Neuronal stem cell (in vitro differentiated cells): ENCODE results near the gene ZNF195.
"Not testable (repeated sequence)": the region's sequence is repeated elsewhere in the genome, so short reads cannot be mapped to it uniquely, and the experiment has no call there.

ENCODE experiments used
- DNase-seq: peaks from one replicate; pipeline ENCODE4 v3.0.0-alpha.2; 2013; ENCODE audit warnings: low spot score
- H2AFZ ChIP-seq: one replicate; pipeline ENCODE4 v1.6.1; 2013; ENCODE audit warnings: mild to moderate bottlenecking, low read length, inconsistent platforms
- H2AK5ac ChIP-seq: 2 replicates; pipeline ENCODE4 v1.6.1; 2013; ENCODE audit warnings: low read depth, mild to moderate bottlenecking, inconsistent platforms, low read length, moderate library complexity, mixed read lengths
- H2BK120ac ChIP-seq: 2 replicates; pipeline ENCODE4 v1.6.1; 2013; ENCODE audit warnings: low read depth, mild to moderate bottlenecking, inconsistent platforms, low read length, moderate library complexity, mixed read lengths
- H2BK12ac ChIP-seq: one replicate; pipeline ENCODE4 v1.6.1; 2013; ENCODE audit warnings: low read length, inconsistent platforms
- H2BK15ac ChIP-seq: 2 replicates; pipeline ENCODE4 v1.6.1; 2013; ENCODE audit warnings: mild to moderate bottlenecking, low read length, inconsistent platforms, mixed read lengths
- H2BK5ac ChIP-seq: one replicate; pipeline ENCODE4 v1.6.1; 2013; ENCODE audit warnings: inconsistent platforms, mild to moderate bottlenecking, low read length, moderate library complexity
- H3K14ac ChIP-seq: one replicate; pipeline ENCODE4 v1.6.1; 2013; ENCODE audit warnings: low read length, inconsistent platforms
- H3K18ac ChIP-seq: 2 replicates; pipeline ENCODE4 v1.6.1; 2013; ENCODE audit warnings: low read length, inconsistent platforms
- H3K23ac ChIP-seq: 2 replicates; pipeline ENCODE4 v1.6.1; 2013; ENCODE audit warnings: low read depth, mild to moderate bottlenecking, mixed read lengths, low read length, inconsistent platforms; ENCODE audit not compliant: poor library complexity
- H3K27ac ChIP-seq: replicated peaks from 3 replicates; pipeline ENCODE4 v1.5.1; 2013; ENCODE audit warnings: low read length, inconsistent platforms
- H3K27me3 ChIP-seq, 3 experiments: 2 replicates each; pipeline ENCODE4 v1.6.1; 2013; ENCODE audit warnings: low read length in 3 of 3, mild to moderate bottlenecking in 2 of 3, inconsistent platforms in 1 of 3, low read depth in 1 of 3, mixed read lengths in 1 of 3, moderate library complexity in 1 of 3; ENCODE audit not compliant: control insufficient read depth in 3 of 3, insufficient read depth in 3 of 3
- H3K36me3 ChIP-seq, 2 donors: replicated peaks in 1 of 2; 2 replicates each; pipeline ENCODE4 v1.6.1; 2013; ENCODE audit warnings: low read length in 2 of 2; ENCODE audit not compliant: control insufficient read depth in 2 of 2, insufficient read depth in 2 of 2
- H3K4ac ChIP-seq: 2 replicates; pipeline ENCODE4 v1.6.1; 2013; ENCODE audit warnings: inconsistent platforms, mild to moderate bottlenecking, low read length, moderate library complexity
- H3K4me1 ChIP-seq, 2 donors: 1 replicate in 1 of 2; 2 replicates in 1 of 2; pipeline ENCODE4 v1.6.1; 2013; ENCODE audit warnings: low read length in 2 of 2, low read depth in 1 of 2; ENCODE audit not compliant: control insufficient read depth in 2 of 2, insufficient read depth in 1 of 2
- H3K4me2 ChIP-seq: one replicate; pipeline ENCODE4 v1.6.1; 2013; ENCODE audit warnings: mild to moderate bottlenecking, low read length, inconsistent platforms; ENCODE audit not compliant: insufficient read depth, poor library complexity, severe bottlenecking
- H3K4me3 ChIP-seq, 2 donors: 2 replicates each; pipeline ENCODE4 v1.5.1; 2013; ENCODE audit warnings: low read length in 2 of 2, mild to moderate bottlenecking in 2 of 2, inconsistent platforms in 1 of 2, moderate library complexity in 1 of 2
- H3K79me1 ChIP-seq: one replicate; pipeline ENCODE4 v1.6.1; 2013; ENCODE audit warnings: low read depth, mild to moderate bottlenecking, inconsistent platforms, low read length, moderate library complexity
- H3K9ac ChIP-seq: one replicate; pipeline ENCODE4 v1.6.1; 2013; ENCODE audit warnings: mild to moderate bottlenecking, low read depth, low read length, inconsistent platforms; ENCODE audit not compliant: poor library complexity
- H3K9me3 ChIP-seq, 2 donors: replicated peaks in 1 of 2; 2 replicates each; pipeline versions ENCODE3 to v1.6.1; 2013; ENCODE audit warnings: low read length in 2 of 2, mild to moderate bottlenecking in 2 of 2, inconsistent platforms in 1 of 2, low read depth in 1 of 2, mixed read lengths in 1 of 2, moderate library complexity in 1 of 2; ENCODE audit not compliant: control insufficient read depth in 2 of 2, insufficient read depth in 1 of 2
- H4K8ac ChIP-seq: one replicate; pipeline ENCODE4 v1.6.1; 2013; ENCODE audit warnings: low read depth, mild to moderate bottlenecking, inconsistent platforms, low read length, moderate library complexity
- H4K91ac ChIP-seq: one replicate; pipeline ENCODE4 v1.6.1; 2013; ENCODE audit warnings: low read length, low read depth, mild to moderate bottlenecking, inconsistent platforms; ENCODE audit not compliant: poor library complexity
- WGBS, 2 donors: extraction: QIAGEN DNeasy Blood & Tissue Kit; methylation state at CpG; one replicate each; pipeline ENCODE4 v1.1.7; 2013; ENCODE audit warnings: missing lambda C conversion rate in 2 of 2, mixed read lengths in 1 of 2; ENCODE audit not compliant: insufficient read length in 2 of 2, insufficient replicate concordance in 1 of 2; ENCODE audit errors: extremely low coverage in 2 of 2; 5-methylcytosine and 5-hydroxymethylcytosine counted together

The ZNF195 gene

DNA sequence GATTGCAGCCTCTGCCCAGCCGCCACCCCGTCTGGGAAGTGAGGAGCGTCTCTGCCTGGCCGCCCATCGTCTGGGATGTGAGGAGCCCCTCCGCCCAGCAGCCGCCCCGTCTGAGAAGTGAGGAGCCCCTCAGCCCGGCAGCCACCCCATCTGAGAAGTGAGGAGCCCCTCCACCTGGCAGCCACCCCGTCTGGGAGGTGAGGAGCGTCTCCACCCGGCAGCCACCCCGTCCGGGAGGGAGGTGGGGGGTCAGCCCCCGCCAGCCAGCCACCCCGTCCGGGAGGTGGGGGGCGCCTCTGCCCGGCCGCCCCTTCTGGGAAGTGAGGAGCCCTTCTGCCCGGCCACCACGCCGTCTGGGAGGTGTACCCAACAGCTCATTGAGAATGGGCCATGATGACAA, 18.3 kb upstream of the ZNF195 start:
- H3K4me3 ChIP-seq, H4K91ac ChIP-seq, H3K14ac ChIP-seq, H3K23ac ChIP-seq, H4K8ac ChIP-seq, H3K27ac ChIP-seq, H2AK5ac ChIP-seq, H2BK120ac ChIP-seq, H3K4ac ChIP-seq, DNase-seq, H3K18ac ChIP-seq, H3K9ac ChIP-seq, H3K36me3 ChIP-seq, H2BK12ac ChIP-seq, H3K79me1 ChIP-seq, H3K4me2 ChIP-seq, H2BK5ac ChIP-seq, H3K4me1 ChIP-seq, H3K9me3 ChIP-seq, H2BK15ac ChIP-seq, H3K27me3 ChIP-seq, H2AFZ ChIP-seq: not testable (repeated sequence)
- no CpG with 5 or more reads among the region's 23 CpGs for WGBS, 2 donors

DNA sequence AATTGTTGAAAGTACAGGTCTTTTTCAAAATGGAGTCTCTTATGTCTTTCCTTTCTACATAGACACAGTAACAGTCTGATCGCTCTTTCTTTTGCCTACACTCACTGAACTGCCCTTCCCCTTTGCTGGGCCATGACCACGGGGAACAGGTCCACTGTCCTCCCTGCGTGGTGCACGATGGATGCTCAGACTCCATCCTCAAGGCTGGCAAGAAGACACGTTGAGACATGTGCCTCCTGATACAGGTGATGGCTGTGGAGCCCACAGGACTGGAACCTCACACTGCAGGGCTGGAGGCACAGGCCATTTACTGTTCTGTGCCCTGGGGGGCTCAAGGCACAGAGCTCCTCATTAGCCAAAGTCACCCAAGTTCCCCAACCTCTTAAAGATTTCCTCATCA, 16.5 kb upstream of the ZNF195 start:
- not testable (repeated sequence) for H4K91ac ChIP-seq, H3K27ac ChIP-seq, H3K4me2 ChIP-seq, H3K9ac ChIP-seq, H3K9me3 ChIP-seq, H4K8ac ChIP-seq, H3K36me3 ChIP-seq, H2BK12ac ChIP-seq, H2AK5ac ChIP-seq, H3K4ac ChIP-seq, H2BK15ac ChIP-seq, H3K27me3 ChIP-seq, H3K14ac ChIP-seq, H3K18ac ChIP-seq, H2BK5ac ChIP-seq, H3K79me1 ChIP-seq, H3K4me3 ChIP-seq, H2BK120ac ChIP-seq, H3K4me1 ChIP-seq, DNase-seq, H2AFZ ChIP-seq, H3K23ac ChIP-seq
- no CpG with 5 or more reads among the region's 5 CpGs for WGBS, 2 donors

DNA sequence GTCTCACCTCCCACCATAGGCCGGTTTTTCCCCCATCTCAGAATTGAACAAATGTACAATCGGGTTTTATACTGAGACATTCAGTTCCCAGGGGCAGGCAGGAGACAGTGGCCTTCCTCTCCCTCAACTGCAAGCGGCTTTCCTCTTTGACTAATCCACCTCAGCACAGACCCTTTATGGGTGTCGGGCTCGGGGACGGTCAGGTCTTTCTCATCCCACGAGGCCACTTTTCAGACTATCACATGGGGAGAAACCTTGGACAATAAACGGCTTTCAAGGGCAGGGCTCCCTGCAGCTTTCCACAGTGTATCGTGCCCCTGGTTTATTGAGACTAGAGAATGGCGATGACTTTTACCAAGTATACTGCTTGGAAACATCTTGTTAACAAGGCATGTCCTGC, 16.0 kb upstream of the ZNF195 start:
- H2BK120ac ChIP-seq, DNase-seq, H3K36me3 ChIP-seq, H3K4me1 ChIP-seq, H3K27ac ChIP-seq, H2BK12ac ChIP-seq, H4K8ac ChIP-seq, H3K4me2 ChIP-seq, H3K9me3 ChIP-seq, H3K14ac ChIP-seq, H3K79me1 ChIP-seq, H3K23ac ChIP-seq, H2AFZ ChIP-seq, H2BK5ac ChIP-seq, H3K18ac ChIP-seq, H2AK5ac ChIP-seq, H3K9ac ChIP-seq, H4K91ac ChIP-seq, H3K27me3 ChIP-seq, H3K4me3 ChIP-seq, H3K4ac ChIP-seq, H2BK15ac ChIP-seq: not testable (repeated sequence)
- no CpG with 5 or more reads among the region's 10 CpGs for WGBS, 2 donors

DNA sequence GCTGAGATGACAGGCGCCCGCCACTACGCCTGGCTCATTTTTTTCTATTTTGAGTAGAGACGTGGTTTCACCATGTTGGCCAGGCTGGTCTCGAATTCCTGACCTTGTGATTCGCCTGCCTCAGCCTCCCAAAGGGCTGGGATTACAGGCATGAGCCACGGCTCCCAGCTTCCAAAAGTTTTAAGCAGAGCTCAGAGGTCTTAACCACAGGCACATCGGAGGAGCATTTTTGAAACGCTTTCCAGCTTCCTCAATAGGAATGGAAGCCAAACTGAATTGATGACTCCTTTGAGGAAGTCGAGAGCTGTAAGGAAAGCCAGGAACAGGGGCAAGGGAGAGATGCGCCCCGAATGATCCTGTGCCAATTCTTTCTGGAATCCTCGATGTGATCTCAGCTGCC, 14.5 kb upstream of the ZNF195 start:
- not testable (repeated sequence) for H2BK15ac ChIP-seq, H3K9ac ChIP-seq, H3K4me3 ChIP-seq, H3K23ac ChIP-seq, H3K14ac ChIP-seq, H3K36me3 ChIP-seq, H2AK5ac ChIP-seq, H4K8ac ChIP-seq, H3K4ac ChIP-seq, H3K27me3 ChIP-seq, H3K9me3 ChIP-seq, H3K4me1 ChIP-seq, H2BK120ac ChIP-seq, H3K27ac ChIP-seq, H2BK5ac ChIP-seq, H3K79me1 ChIP-seq, H4K91ac ChIP-seq, H3K18ac ChIP-seq, H2BK12ac ChIP-seq, H2AFZ ChIP-seq, DNase-seq, H3K4me2 ChIP-seq
- no CpG with 5 or more reads among the region's 13 CpGs for WGBS, 2 donors
